Measurements from ENCODE around the gene CYP2A6.
"Not testable (repeated sequence)": the region's sequence is repeated elsewhere in the genome, so short reads cannot be mapped to it uniquely, and the experiment has no call there.

The CYP2A6 gene

GRCh38 chr19:40843653-40844052, 6.6 kb downstream of the CYP2A6 start:
- not testable (repeated sequence) for DNase-seq (ENCODE audit: low spot score)

DNA sequence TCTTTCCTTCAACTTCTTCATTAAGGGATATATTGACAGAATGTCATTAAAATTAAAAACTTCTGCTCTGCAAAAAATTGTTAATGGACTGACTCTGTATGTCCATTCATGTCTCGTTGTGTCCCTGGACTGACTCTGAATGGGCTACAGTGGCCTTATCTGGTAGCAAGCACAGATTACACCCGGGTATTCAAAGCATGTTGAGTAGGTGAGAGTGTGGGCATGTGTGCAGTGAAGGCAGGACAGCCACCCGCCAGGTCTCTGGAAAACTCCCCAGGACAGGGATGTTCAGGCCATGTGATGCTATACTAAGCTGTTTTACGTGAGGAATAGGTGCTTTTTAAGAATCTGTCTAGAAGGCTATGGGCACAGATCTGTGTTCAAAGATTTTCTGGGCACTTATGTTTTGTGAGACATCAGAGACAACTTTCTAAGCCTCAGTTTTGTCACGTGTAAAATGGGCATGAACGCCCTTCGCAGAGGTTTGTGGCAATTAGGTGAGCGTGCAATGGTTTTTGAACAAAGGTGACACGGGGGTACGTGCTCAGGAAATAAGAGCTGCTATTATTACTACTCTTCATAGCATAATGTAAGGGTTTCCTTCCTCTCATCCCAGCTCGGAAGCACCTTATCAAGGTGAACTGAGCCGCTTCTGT, 7.1 kb downstream of the CYP2A6 start:
- not testable (repeated sequence) for DNase-seq (ENCODE audit: low spot score)

DNA sequence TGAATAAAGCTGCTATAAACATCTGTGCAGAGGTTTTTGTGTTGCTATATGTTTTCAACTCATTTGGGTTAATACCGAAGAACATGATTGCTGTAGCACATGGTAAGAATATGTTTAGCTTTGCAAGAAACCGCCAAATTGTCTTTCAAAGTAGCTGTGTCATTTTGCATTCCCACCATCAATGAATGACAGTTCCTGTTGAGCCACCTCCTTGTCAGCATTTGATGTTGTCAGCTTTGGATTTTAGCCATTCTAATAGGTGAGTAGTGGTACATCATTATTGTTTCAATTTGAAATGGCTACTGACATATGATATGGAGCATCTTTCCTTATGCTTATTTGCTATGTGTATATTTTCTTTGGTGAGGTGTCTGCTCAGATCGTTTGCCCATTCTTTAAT, 8.2 kb downstream of the CYP2A6 start:
- not testable (repeated sequence) for DNase-seq (ENCODE audit: low spot score)

DNA sequence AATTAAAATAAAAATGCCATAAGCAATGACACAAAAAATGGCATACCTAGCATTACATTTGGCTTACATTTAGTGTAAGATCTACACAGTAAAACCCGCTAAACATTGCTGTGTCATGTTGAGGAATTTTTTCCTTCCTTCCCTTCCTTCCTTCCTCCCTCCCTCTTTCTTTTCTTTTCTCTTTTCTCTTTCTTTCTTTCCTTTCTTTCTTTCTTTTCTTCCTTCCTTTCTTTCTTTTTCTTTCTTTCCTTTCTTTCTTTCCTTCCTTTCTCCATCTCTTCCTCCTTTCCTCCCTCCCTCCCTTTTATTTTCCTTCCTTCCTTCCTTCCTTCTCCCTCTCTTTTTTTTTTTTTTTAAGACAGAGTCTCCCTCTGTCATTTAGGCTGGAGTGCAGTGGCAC, 11.8 kb downstream of the CYP2A6 start:
- not testable (repeated sequence) for DNase-seq (ENCODE audit: low spot score)

- DNase-seq (ENCODE audit: low spot score): no peak
These were observed 13.4 kb downstream of the CYP2A6 start for GRCh38 chr19:40836754-40837429.

DNA sequence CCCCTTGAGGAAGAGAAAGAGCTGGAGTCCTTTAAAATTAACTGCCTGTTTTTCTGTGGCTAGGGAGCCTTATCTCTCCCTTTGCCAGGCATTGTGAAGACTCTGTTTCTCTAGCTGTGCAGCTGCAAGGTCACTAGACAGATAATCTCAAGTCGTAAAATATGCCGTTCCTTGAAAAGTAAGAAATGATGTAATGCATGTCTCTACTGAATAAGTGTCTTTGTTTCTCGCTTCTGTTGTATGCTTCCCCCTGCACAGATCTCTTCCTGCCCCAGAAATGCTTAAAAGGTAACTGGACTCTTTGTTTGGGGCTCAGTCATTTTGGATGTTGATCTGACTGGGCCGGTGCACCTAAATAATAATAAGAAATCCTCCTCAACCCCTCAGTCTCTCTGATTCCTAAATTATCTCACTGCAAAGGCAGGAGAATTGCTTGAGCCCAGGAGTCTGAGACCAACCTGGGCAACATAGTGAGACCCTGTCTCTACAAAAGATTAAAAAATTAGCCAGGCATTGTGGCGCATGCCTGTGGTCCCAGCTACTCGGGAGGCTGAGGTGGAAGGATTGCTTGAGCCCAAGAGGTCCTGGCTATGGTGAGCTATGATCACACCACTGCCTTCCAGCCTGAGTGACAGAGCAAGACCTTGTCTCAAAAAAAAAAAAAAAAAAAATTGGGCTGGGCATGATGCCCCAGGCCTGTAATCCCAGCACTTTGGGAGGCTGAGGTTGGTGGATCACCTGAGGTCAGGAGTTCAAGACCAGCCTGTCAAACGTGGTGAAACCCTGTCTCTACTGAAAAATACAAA, 16.3 kb downstream of the CYP2A6 start:
- not testable (repeated sequence) for DNase-seq (ENCODE audit: low spot score)

GRCh38 chr19:40832431-40832790, 17.8 kb downstream of the CYP2A6 start:
- not testable (repeated sequence) for DNase-seq (ENCODE audit: low spot score)

GRCh38 chr19:40831502-40832430, 18.5 kb downstream of the CYP2A6 start:
- DNase-seq (ENCODE audit: low spot score): no peak

DNA sequence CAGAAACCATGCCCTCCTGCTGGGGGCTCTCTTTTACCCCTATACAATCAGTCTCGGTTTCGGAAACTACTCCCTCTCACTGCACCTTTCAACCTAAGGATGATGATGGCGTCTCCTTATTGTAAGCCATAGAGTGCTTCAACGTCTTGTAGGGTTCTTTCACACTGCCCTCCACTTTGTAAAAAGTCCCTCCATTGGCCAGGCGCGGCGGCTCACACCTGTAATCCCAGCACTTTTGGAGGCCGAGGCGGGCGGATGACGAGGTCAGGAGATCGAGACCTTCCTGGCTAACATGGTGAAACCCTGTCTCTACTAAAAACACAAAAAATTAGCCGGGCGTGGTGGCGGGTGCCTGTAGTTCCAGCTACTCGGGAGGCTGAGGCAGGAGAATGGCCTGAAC, 19.5 kb downstream of the CYP2A6 start:
- DNase-seq (ENCODE audit: low spot score): not testable (repeated sequence)

DNA sequence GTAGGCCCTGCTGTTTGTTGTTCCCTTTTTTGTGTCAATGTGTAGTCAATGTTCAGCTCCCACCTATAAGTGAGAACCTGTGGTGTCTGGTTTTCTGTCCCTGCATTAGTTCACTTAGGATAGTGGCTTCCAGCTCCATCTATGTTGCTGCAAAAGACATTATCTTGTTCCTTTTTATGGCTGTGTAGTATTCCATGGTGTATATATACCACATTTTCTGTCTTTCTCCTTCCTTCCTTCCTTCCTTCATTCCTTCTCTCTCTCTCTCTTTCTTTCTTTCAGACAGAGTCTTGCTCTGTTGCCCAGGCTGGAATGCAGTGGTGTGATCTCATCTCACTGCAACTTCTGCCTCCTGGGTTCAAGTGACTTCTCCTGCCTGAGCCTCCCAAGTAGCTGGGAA, 21.0 kb downstream of the CYP2A6 start:
- no peak for DNase-seq (ENCODE audit: low spot score)

- no peak for DNase-seq (ENCODE audit: low spot score)
These were observed 22.6 kb downstream of the CYP2A6 start for GRCh38 chr19:40827386-40828247.

- not testable (repeated sequence) for DNase-seq (ENCODE audit: low spot score)
These were observed 23.4 kb downstream of the CYP2A6 start for GRCh38 chr19:40826699-40827385.

DNA sequence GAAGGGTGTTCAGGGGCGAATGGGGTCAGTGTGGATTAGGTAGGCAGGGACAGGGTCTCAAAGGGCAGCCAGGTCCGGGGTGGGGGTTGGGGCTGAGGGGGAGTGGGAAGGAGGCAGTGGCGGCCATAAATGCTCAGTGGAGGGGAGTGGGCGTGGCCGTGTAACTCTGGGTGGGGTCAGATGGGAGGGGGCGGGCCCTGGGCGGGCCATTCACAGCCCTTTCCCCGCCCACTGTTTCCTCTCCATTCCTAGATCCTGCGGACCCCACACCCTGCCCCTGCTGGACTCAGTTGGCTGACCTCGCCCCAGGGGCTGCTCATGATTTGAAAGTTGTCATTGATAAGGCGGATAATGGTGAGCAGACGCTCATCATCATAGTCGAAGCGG, 23.9 kb downstream of the CYP2A6 start:
- DNase-seq (ENCODE audit: low spot score): not testable (repeated sequence)

- DNase-seq (ENCODE audit: low spot score): not testable (repeated sequence)
These were observed 24.7 kb downstream of the CYP2A6 start for GRCh38 chr19:40825460-40826095.

GRCh38 chr19:40824916-40825315, 25.3 kb downstream of the CYP2A6 start:
- not testable (repeated sequence) for DNase-seq (ENCODE audit: low spot score)

DNA sequence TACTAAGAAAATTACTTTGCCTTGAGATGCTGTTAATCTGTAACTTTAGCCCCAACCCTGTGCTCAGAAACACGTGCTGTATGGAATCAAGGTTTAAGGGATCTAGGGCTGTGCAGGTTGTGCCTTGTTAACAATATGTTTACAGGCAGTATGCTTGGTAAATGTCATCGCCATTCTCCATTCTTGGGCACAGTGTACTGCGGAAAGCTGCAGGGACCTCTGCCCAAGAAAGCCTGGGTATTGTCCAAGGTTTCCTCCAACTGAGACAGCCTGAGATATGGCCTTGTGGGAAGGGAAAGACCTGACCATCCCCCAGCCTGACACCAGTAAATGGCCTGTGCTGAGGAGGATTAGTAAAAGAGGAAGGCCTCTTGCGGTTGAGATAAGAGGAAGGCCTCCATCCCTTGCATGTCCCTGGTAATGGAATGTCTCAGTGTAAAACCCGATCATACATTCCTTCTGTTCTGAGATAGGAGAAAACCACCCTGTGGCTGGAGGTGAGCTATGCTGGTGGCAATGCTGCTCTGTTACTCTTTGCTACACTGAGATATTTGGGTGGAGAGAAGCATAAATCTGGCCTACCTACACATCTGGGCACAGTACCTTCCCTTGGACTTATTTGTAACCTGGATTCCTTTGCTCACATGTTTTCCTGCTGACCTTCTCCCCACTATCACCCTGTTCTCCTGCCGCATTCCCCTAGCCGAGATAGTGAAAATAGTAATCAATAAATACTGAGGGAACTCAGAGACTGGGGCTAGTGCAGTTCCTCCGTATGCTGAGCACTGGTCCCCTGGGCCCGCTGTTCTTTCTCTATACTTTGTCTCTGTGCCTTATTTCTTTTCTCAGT, 27.3 kb downstream of the CYP2A6 start:
- DNase-seq (ENCODE audit: low spot score): not testable (repeated sequence)

- DNase-seq (ENCODE audit: low spot score): no peak
These were observed 28.1 kb downstream of the CYP2A6 start for GRCh38 chr19:40822161-40822560.

DNA sequence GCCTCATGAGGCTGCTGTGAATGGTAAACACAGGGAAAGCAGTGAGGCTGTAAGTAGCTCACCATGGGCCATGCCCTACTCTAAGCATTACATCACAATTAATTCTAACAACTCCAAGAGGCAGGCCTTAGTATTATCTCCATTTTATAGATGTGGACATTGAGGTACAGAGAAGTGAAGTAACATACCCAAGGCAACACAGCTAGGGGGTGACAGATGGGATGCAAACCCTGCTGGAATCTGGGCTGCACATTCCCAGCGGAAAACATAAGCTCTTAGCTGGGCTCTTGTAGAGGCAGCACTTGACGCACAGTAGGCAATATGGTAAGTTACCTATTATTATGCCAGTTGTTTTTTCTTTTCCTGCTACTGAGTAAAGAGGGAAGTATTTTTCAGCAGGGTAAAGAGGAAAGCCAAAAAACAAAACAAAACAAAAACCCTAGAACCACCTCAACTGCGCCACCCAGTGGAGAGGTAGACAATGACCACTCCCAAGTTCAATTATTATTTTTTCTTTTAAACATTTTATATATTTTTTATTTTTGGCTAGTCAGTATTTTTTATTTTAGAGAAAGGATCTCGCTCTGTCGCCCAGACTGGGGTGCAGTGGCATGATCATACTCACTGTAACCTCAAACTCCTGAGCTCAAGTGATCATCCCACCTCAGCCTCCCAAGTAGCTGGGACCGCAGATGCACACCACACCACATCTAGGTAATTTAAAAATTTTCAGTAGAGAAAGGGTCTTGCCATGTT, 30.6 kb downstream of the CYP2A6 start:
- DNase-seq (ENCODE audit: low spot score): not testable (repeated sequence)

All from SK-N-DZ (cell line).